CD4-positive, alpha-beta T cell (primary cell): ENCODE data around the gene EGFL7. TPM values are rescaled to one million over a fixed set of nuclear protein-coding genes. Genes with fewer than 3 reads are reported as not detected.

Experiments
- ATAC-seq: fragments of 200-7000 bp; cut with Tn5 transposase; one replicate; pipeline ENCODE4 v1.10.0; 2022; ENCODE audit warnings: mild to moderate bottlenecking; ENCODE audit not compliant: poor library complexity
- CTCF ChIA-PET: fragments of 350-600 bp; sonication (Branson Sonifier 250); formaldehyde crosslinking; loops from one replicate; lab custom pipeline; 2021; ENCODE audit warnings: antibody characterized with exemption, inconsistent platforms; lab: Charles Lee
- POLR2A ChIA-PET: fragments of 350-600 bp; sonication (Branson Sonifier 250); formaldehyde crosslinking; loops from one replicate; lab custom pipeline; 2021; ENCODE audit warnings: antibody characterized with exemption, inconsistent platforms; lab: Charles Lee
- DNase-seq, 14 experiments: peaks; one replicate each; pipeline ENCODE4 v3.0.0-alpha.2; 2013 to 2020; ENCODE audit warnings: mixed read lengths in 2 of 14
- H3K27ac ChIP-seq, 2 donors: one replicate each; pipeline versions ENCODE4 v1.5.1 to v1.7.0; 2013; ENCODE audit warnings: low read length in 2 of 2, low read depth in 1 of 2, mild to moderate bottlenecking in 1 of 2
- H3K27me3 ChIP-seq, 2 experiments: 1 replicate in 1 of 2; 2 replicates in 1 of 2; pipeline versions ENCODE4 v1.6.1 to v1.7.0; 2013; ENCODE audit warnings: low read length in 2 of 2, control low read depth in 1 of 2, mild to moderate bottlenecking in 1 of 2, moderate library complexity in 1 of 2; ENCODE audit not compliant: insufficient read depth in 2 of 2, control insufficient read depth in 1 of 2
- H3K36me3 ChIP-seq: one replicate; pipeline ENCODE4 v1.6.1; 2013; ENCODE audit warnings: low read length, control low read depth; ENCODE audit not compliant: insufficient read depth
- H3K4me1 ChIP-seq: one replicate; pipeline ENCODE4 v1.6.1; 2013; ENCODE audit warnings: low read length, control low read depth; ENCODE audit not compliant: insufficient read depth
- H3K4me3 ChIP-seq: one replicate; pipeline ENCODE4 v1.5.1; 2013; ENCODE audit warnings: mild to moderate bottlenecking, low read length, moderate library complexity
- H3K9me3 ChIP-seq, 2 experiments: 1 replicate in 1 of 2; 2 replicates in 1 of 2; pipeline versions ENCODE4 v1.6.1 to v1.7.0; 2013; ENCODE audit warnings: low read length in 2 of 2, mild to moderate bottlenecking in 2 of 2, control low read depth in 1 of 2, moderate library complexity in 1 of 2; ENCODE audit not compliant: control insufficient read depth in 1 of 2, insufficient read depth in 1 of 2
- H3K27ac Mint-ChIP-seq: one replicate; pipeline ENCODE4 v1.8.0; 2020; ENCODE audit warnings: mixed read lengths
- H3K27me3 Mint-ChIP-seq: one replicate; pipeline ENCODE4 v1.8.0; 2021; ENCODE audit warnings: mixed read lengths
- H3K36me3 Mint-ChIP-seq: one replicate; pipeline ENCODE4 v1.8.0; 2021; ENCODE audit warnings: low read depth, mixed read lengths
- H3K4me1 Mint-ChIP-seq: one replicate; pipeline ENCODE4 v1.8.0; 2021; ENCODE audit warnings: low read depth, mixed read lengths
- H3K4me3 Mint-ChIP-seq: one replicate; pipeline ENCODE4 v1.8.0; 2020; ENCODE audit warnings: mild to moderate bottlenecking, mixed read lengths
- H3K9me3 Mint-ChIP-seq: one replicate; pipeline ENCODE4 v1.8.0; 2020; ENCODE audit warnings: mixed read lengths
- CTCF ChIP-seq: fragments of 200-600 bp; IDR thresholded peaks from one replicate; pipeline ENCODE4 v1.8.0; 2022; ENCODE audit warnings: antibody characterized with exemption, mild to moderate bottlenecking
- intact Hi-C, 2 experiments: fragments of 100-400 bp; cut with DNase I in 1 of 2; cut with micrococcal nuclease in 1 of 2; formaldehyde crosslinking; loops; one replicate each; pipeline versions ENCODE4 v1.15.1 to v1.9.0; 2023 to 2025; cut with DNase I, micrococcal nuclease
- total RNA-seq, 174 experiments: library from RNA in 2 of 174; stranded (reverse) in 2 of 174; gene quantifications; one replicate each; pipeline ENCODE4 v1.2.3 and lab custom pipeline; 2021 to 2026

EGFL7 gene
- total RNA-seq, 2 experiments from 2014 or later: not detected

GRCh38 chr9:136643596-136644342 lies 18.9 kb upstream of the EGFL7 start:
- Histone ChIP-seq H3K4me3 (no peak overlapping the region), H3K27me3 (peaks cover 41 to 46% of the 10 kb centered on the region in 2 experiments), H3K9me3 (peaks cover 0 to 41% of the 10 kb centered on the region in 2 experiments), H3K27ac (no peak overlapping the region), H3K4me1 (peaks cover 20% of the 10 kb centered on the region), H3K36me3 (no peaks in the 10 kb centered on the region)
- H3K36me3 Mint-ChIP-seq: no peaks in the 10 kb centered on the region
- peaks cover 4% of the 10 kb centered on the region for H3K4me1 Mint-ChIP-seq
- TF ChIP-seq CTCF: no peak
- no peaks in the 10 kb centered on the region for H3K9me3 Mint-ChIP-seq
- DNase-seq: peak in 2 of 14 experiments; percentile 50 to 62
- intact Hi-C loops: no loop called here
- H3K4me3 Mint-ChIP-seq: no peak overlapping the region
- peaks cover 26% of the 10 kb centered on the region for H3K27me3 Mint-ChIP-seq
- ChIA-PET CTCF (interaction anchor here (1.3 to 2.0 kb wide), 4 partner anchors 12 to 159 kb away, joined by 3 to 8 read pairs (median 6); no protein-coding TSS in a partner anchor), POLR2A (interaction anchor here (1.0 kb wide), 1 partner anchor 104 kb away, joined by 3 read pairs; no protein-coding TSS in a partner anchor)
- no peak overlapping the region for H3K27ac Mint-ChIP-seq
- ATAC-seq: peak; percentile 7

GRCh38 chr9:136644343-136644592 lies 18.4 kb upstream of the EGFL7 start:
- Histone ChIP-seq H3K27me3 (peaks cover 41 to 47% of the 10 kb centered on the region in 2 experiments), H3K4me3 (no peak overlapping the region), H3K4me1 (peaks cover 20% of the 10 kb centered on the region), H3K9me3 (peaks cover 0 to 41% of the 10 kb centered on the region in 2 experiments), H3K36me3 (no peaks in the 10 kb centered on the region), H3K27ac (no peak overlapping the region)
- Mint-ChIP-seq H3K9me3 (no peaks in the 10 kb centered on the region), H3K27me3 (peaks cover 30% of the 10 kb centered on the region), H3K36me3 (no peaks in the 10 kb centered on the region), H3K27ac (no peak overlapping the region), H3K4me3 (no peak overlapping the region), H3K4me1 (peaks cover 4% of the 10 kb centered on the region)
- ChIA-PET CTCF (interaction anchor here (1.3 to 2.0 kb wide), 4 partner anchors 12 to 160 kb away, joined by 3 to 8 read pairs (median 6); no protein-coding TSS in a partner anchor), POLR2A (interaction anchor here (1.0 kb wide), 1 partner anchor 104 kb away, joined by 3 read pairs; no protein-coding TSS in a partner anchor)
- no peak for TF ChIP-seq CTCF
- DNase-seq (peak in 2 of 14 experiments; percentile 65 to 87), ATAC-seq (no peak)
- intact Hi-C loops: no loop called here

GRCh38 chr9:136644593-136645351 lies 17.9 kb upstream of the EGFL7 start:
- Histone ChIP-seq H3K36me3 (no peaks in the 10 kb centered on the region), H3K27ac (no peak overlapping the region), H3K9me3 (peaks cover 0 to 41% of the 10 kb centered on the region in 2 experiments), H3K4me3 (no peak overlapping the region), H3K4me1 (peaks cover 20% of the 10 kb centered on the region), H3K27me3 (peaks cover 41 to 47% of the 10 kb centered on the region in 2 experiments)
- peak; percentile 70 for TF ChIP-seq CTCF
- Mint-ChIP-seq H3K36me3 (no peaks in the 10 kb centered on the region), H3K9me3 (no peaks in the 10 kb centered on the region), H3K4me1 (peaks cover 4% of the 10 kb centered on the region), H3K27ac (no peak overlapping the region), H3K27me3 (peaks cover 30% of the 10 kb centered on the region), H3K4me3 (no peak overlapping the region)
- CTCF ChIA-PET: interaction anchor here (1.3 to 2.0 kb wide), 4 partner anchors 13 to 160 kb away, joined by 3 to 8 read pairs (median 6); no protein-coding TSS in a partner anchor
- ATAC-seq: peak; percentile 99
- intact Hi-C loops: no loop called here
- POLR2A ChIA-PET: interaction anchor here (1.0 kb wide), 1 partner anchor 105 kb away, joined by 3 read pairs; no protein-coding TSS in a partner anchor
- DNase-seq: peak in 13 of 14 experiments; percentile 60 to 83 (median 67)
